ENCODE measurements around the gene DNAH3.

- TF ChIP-seq GATA2 (IDR thresholded peaks at IDR 0.05; ENCODE audit: low read depth, low read length) (no peak), GATA3 (IDR thresholded peaks at IDR 0.05; ENCODE audit: low read depth, low read length) (no peak)
These were observed 209.1 kb downstream of the DNAH3 start for GRCh38 chr16:20941636-20941926.

All from SH-SY5Y (cell line).